Stimulated activated CD8-positive, alpha-beta memory T cell treated with anti-CD3 and anti-CD28 coated beads, Interleukin-7, amount 100 ng/mL, for 4 hours (primary cell): ENCODE results near the gene PICALM.

Experiments
- DNase-seq, 2 donors: peaks; one replicate each; pipeline ENCODE4 v3.0.0-alpha.2; 2020; ENCODE audit warnings: low read depth in 2 of 2

Gene PICALM

GRCh38 chr11:86047275-86047991, 21.5 kb downstream of the PICALM start:
- DNase-seq, result no peak

GRCh38 chr11:86046116-86046515, 22.8 kb downstream of the PICALM start:
- DNase-seq, result no peak

GRCh38 chr11:86043765-86044503, 24.9 kb downstream of the PICALM start:
- no peak for DNase-seq

- peak in 1 of 2 donors; percentile 28 for DNase-seq
Observed at GRCh38 chr11:86041975-86042378, 26.9 kb downstream of the PICALM start.

GRCh38 chr11:86040919-86041850, 27.7 kb downstream of the PICALM start:
- no peak for DNase-seq

GRCh38 chr11:86039094-86039493, 29.8 kb downstream of the PICALM start:
- DNase-seq, result no peak

GRCh38 chr11:86037743-86038142, 31.1 kb downstream of the PICALM start:
- no peak for DNase-seq

- DNase-seq, result no peak
Observed at GRCh38 chr11:86035920-86036319, 33.0 kb downstream of the PICALM start.

GRCh38 chr11:86035164-86035563, 33.7 kb downstream of the PICALM start:
- no peak for DNase-seq

GRCh38 chr11:86034710-86035109, 34.2 kb downstream of the PICALM start:
- no peak for DNase-seq

GRCh38 chr11:86021377-86021776, 47.5 kb downstream of the PICALM start:
- no peak for DNase-seq

- no peak for DNase-seq
Observed at GRCh38 chr11:86018249-86018648, 50.6 kb downstream of the PICALM start.

GRCh38 chr11:86016451-86016850, 52.4 kb downstream of the PICALM start:
- DNase-seq, result no peak

- no peak for DNase-seq
Observed at GRCh38 chr11:86015699-86016098, 53.2 kb downstream of the PICALM start.

GRCh38 chr11:86014221-86014620, 54.7 kb downstream of the PICALM start:
- DNase-seq, result no peak

- no peak for DNase-seq
Observed at GRCh38 chr11:86013713-86014112, 55.2 kb downstream of the PICALM start.

GRCh38 chr11:86011175-86011574, 57.7 kb downstream of the PICALM start:
- no peak for DNase-seq

- DNase-seq, result no peak
Observed at GRCh38 chr11:86003654-86004053, 65.2 kb downstream of the PICALM start.

GRCh38 chr11:86002431-86002830, 66.5 kb downstream of the PICALM start:
- no peak for DNase-seq

GRCh38 chr11:85991508-85991907, 77.4 kb downstream of the PICALM start:
- no peak for DNase-seq

- no peak for DNase-seq
Observed at GRCh38 chr11:85989746-85990145, 79.1 kb downstream of the PICALM start.

GRCh38 chr11:85988780-85989179, 80.1 kb downstream of the PICALM start:
- no peak for DNase-seq
